ENCODE results near the gene CACNB4. TPM values are rescaled to one million over a fixed set of nuclear protein-coding genes. Genes with fewer than 3 reads are reported as not detected.

Gene CACNB4
- total RNA-seq, 1 donor, result 4.3 TPM

- Histone ChIP-seq H3K4me2 (ENCODE audit: insufficient read depth, low read length) (no peak overlapping the region), H3K4me1 (ENCODE audit: insufficient read depth, low read length) (no peaks in the 10 kb centered on the region), H3K36me3 (ENCODE audit: insufficient read depth, low read length) (no peaks in the 10 kb centered on the region), H2AFZ (ENCODE audit: low read length) (no peak overlapping the region), H3K9me3 (ENCODE audit: low read depth, low read length) (no peaks in the 10 kb centered on the region), H3K79me2 (ENCODE audit: insufficient read depth, low read length) (no peaks in the 10 kb centered on the region), H3K27me3 (ENCODE audit: insufficient read depth, low read length) (no peaks in the 10 kb centered on the region), H4K20me1 (ENCODE audit: insufficient read depth, low read length) (no peaks in the 10 kb centered on the region), H3K27ac (ENCODE audit: low read depth, low read length) (no peak overlapping the region), H3K4me3 (ENCODE audit: insufficient read depth, low read length) (no peak overlapping the region)
- DNase-seq (ENCODE audit: insufficient read length, low spot score, missing footprints), result no peak
- no peak for TF ChIP-seq CTCF (IDR thresholded peaks at IDR 0.05; ENCODE audit: extremely low read depth, low read depth, low read length)
Observed at GRCh38 chr2:151928380-151928779, 170.5 kb downstream of the CACNB4 start.

- Histone ChIP-seq H3K27ac (ENCODE audit: low read depth, low read length) (no peak overlapping the region), H3K4me2 (ENCODE audit: insufficient read depth, low read length) (no peak overlapping the region), H3K4me3 (ENCODE audit: insufficient read depth, low read length) (no peak overlapping the region), H2AFZ (ENCODE audit: low read length) (no peak overlapping the region), H3K9me3 (ENCODE audit: low read depth, low read length) (no peaks in the 10 kb centered on the region), H3K27me3 (ENCODE audit: insufficient read depth, low read length) (no peaks in the 10 kb centered on the region), H3K36me3 (ENCODE audit: insufficient read depth, low read length) (no peaks in the 10 kb centered on the region), H4K20me1 (ENCODE audit: insufficient read depth, low read length) (no peaks in the 10 kb centered on the region), H3K79me2 (ENCODE audit: insufficient read depth, low read length) (no peaks in the 10 kb centered on the region), H3K4me1 (ENCODE audit: insufficient read depth, low read length) (no peaks in the 10 kb centered on the region)
- no peak for TF ChIP-seq CTCF (IDR thresholded peaks at IDR 0.05; ENCODE audit: extremely low read depth, low read depth, low read length)
- DNase-seq (ENCODE audit: insufficient read length, low spot score, missing footprints), result no peak
Observed at GRCh38 chr2:151927501-151928221, 171.2 kb downstream of the CACNB4 start.

- no peaks in the 10 kb centered on the region for H4K20me1 ChIP-seq (ENCODE audit: insufficient read depth, low read length)
- no peaks in the 10 kb centered on the region for H3K27me3 ChIP-seq (ENCODE audit: insufficient read depth, low read length)
- no peaks in the 10 kb centered on the region for H3K36me3 ChIP-seq (ENCODE audit: insufficient read depth, low read length)
- no peaks in the 10 kb centered on the region for H3K79me2 ChIP-seq (ENCODE audit: insufficient read depth, low read length)
- no peak overlapping the region for H3K4me2 ChIP-seq (ENCODE audit: insufficient read depth, low read length)
- H3K27ac ChIP-seq (ENCODE audit: low read depth, low read length), result no peak overlapping the region
- H3K9me3 ChIP-seq (ENCODE audit: low read depth, low read length), result no peaks in the 10 kb centered on the region
- DNase-seq (ENCODE audit: insufficient read length, low spot score, missing footprints), result no peak
- no peak overlapping the region for H2AFZ ChIP-seq (ENCODE audit: low read length)
- no peak overlapping the region for H3K4me3 ChIP-seq (ENCODE audit: insufficient read depth, low read length)
- TF ChIP-seq CTCF (IDR thresholded peaks at IDR 0.05; ENCODE audit: extremely low read depth, low read depth, low read length), result no peak
- no peaks in the 10 kb centered on the region for H3K4me1 ChIP-seq (ENCODE audit: insufficient read depth, low read length)
Observed at GRCh38 chr2:151922845-151923666, 175.8 kb downstream of the CACNB4 start.

- no peaks in the 10 kb centered on the region for H3K9me3 ChIP-seq (ENCODE audit: low read depth, low read length)
- no peak overlapping the region for H3K27ac ChIP-seq (ENCODE audit: low read depth, low read length)
- H3K36me3 ChIP-seq (ENCODE audit: insufficient read depth, low read length), result no peaks in the 10 kb centered on the region
- H3K27me3 ChIP-seq (ENCODE audit: insufficient read depth, low read length), result no peaks in the 10 kb centered on the region
- no peaks in the 10 kb centered on the region for H3K79me2 ChIP-seq (ENCODE audit: insufficient read depth, low read length)
- TF ChIP-seq CTCF (IDR thresholded peaks at IDR 0.05; ENCODE audit: extremely low read depth, low read depth, low read length), result no peak
- no peak overlapping the region for H3K4me2 ChIP-seq (ENCODE audit: insufficient read depth, low read length)
- no peak for DNase-seq (ENCODE audit: insufficient read length, low spot score, missing footprints)
- H4K20me1 ChIP-seq (ENCODE audit: insufficient read depth, low read length), result no peaks in the 10 kb centered on the region
- H3K4me1 ChIP-seq (ENCODE audit: insufficient read depth, low read length), result no peaks in the 10 kb centered on the region
- no peak overlapping the region for H2AFZ ChIP-seq (ENCODE audit: low read length)
- H3K4me3 ChIP-seq (ENCODE audit: insufficient read depth, low read length), result no peak overlapping the region
Observed at GRCh38 chr2:151919786-151920185, 179.1 kb downstream of the CACNB4 start.
